Measurements from ENCODE around the gene CACNG1.

CACNG1 gene

DNA sequence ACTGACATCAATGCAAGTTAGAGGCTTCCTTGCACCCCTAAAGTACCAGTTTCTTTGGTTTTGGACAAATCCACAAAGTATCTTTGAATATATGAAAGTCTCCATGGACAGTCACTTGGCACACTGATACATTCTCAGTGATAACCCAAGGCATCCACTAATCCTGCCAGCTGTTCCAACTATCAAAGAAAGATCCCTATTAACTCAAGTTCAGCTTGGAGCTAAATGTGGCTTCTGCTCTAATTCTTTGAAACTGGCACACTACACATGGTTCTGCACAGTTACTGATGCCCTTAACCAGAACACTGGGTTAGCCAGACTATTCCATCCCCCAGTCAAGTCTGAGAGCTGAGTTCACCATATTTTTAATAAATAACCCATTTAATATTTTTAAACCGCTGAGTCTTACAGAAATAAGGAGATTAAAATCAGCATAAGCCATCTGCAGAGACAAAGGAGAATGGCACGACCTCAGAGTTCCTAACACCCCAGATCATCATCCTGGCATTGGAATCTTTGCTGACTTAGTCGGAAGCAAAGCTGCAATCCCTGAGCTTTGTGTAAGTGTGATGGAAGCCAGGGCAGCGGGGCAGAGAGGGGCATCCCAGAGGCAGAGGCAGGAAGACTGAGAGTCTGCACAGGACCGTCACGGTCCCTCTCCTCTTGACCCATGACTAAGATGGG, 6.3 kb downstream of the CACNG1 start:
- no peak for DNase-seq (ENCODE audit: extremely low read depth in 1 of 2, low read depth in 1 of 2)

DNA sequence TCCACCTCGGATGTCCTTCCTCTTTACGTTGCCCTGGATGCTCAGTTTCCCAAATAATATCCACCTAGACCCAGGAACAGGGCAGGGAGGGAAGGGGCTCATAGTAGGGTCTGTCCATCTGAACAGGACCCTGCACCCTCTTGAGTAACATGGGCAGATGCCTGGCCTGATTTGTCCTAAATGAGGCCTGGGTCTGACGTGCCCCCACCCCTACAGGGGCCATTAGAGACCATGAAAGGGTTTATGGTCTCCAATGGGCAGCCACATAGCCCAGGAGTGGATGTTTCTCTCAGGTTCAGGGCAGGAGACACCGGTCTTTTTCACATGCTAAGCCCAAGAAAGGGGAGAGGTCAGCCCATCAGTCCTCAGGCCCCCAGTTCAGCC, 6.8 kb downstream of the CACNG1 start:
- no peak for DNase-seq (ENCODE audit: extremely low read depth in 1 of 2, low read depth in 1 of 2)

DNA sequence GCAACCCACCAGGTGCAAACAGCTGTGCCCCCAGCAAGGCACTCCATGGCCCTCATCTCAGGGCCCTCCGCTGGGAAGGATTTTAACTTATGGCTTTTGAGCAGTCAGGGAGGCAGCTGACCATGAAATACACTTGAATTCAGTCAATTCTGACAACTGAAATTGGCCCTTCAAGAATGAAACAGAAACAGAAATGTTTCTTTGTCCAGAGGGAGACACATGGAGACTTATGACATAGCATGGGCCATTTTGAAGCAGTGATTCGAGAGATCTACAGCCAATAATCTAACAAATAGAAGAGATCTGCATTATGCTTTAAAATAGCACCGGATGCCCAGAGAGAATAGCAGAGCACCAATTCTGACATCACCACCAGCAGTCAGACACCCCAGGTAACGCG, 7.5 kb downstream of the CACNG1 start:
- no peak for DNase-seq (ENCODE audit: extremely low read depth in 1 of 2, low read depth in 1 of 2)

DNA sequence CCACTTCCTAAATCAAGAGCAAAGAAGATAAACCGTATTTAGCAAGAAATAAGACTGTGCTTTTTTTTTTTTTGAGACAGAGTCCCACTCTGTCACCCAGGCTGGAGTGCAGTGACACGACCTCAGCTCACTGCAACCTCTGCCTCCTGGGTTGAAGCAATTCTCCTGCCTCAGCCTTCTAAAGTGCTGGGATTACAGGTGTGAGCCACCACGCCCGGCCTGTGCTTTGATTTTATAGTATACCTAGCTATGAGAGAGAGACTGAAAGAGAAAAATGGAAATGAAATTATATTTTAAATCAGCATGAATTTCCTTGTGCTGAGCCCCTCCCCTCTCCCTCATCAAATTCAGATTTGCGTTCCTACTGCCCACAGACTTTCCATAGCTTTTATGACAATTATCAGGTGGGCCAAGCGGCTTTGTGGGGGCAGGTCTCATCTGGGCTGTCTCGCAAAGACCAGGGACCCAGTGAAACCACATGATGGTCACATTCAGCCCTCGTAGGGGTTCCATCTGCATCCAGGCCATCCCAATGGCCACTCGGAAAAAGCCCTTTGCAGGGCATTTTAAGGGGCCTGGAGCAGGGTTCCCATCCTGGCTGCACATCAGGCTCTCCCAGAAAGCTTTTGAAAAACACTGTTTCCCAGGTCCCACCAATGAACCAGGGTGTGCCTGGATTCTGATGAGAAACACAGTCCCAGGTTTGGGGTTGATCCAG, 8.5 kb downstream of the CACNG1 start:
- DNase-seq (ENCODE audit: extremely low read depth in 1 of 2, low read depth in 1 of 2), result no peak

DNA sequence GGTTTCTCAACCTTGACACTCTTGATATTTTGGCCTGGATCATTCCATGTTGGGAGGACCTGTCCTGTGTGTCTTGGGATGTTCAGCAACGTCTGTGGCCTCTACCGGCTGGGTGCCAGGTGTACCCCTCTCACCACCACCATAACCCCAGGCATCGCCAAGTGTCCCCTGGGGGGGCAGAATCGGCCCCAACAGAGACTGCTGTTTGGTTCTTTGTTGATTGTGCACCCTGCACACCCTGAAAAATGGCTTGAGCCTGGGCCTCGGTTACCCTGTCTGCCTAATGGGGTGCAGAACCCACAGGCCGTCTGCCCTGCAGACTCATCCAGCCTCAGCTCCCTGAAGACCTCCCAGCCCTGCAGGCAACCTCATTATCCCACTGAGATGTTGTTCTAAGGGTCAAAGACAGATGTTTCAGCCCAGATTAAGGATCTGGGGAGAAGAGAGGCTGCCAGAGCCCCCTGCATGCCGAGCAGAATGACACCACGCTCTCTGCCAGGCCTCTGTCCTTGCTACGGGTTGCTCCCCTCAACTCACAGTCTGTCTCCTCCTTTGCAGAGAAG, 9.2 kb downstream of the CACNG1 start:
- no peak for DNase-seq (ENCODE audit: extremely low read depth in 1 of 2, low read depth in 1 of 2)

DNA sequence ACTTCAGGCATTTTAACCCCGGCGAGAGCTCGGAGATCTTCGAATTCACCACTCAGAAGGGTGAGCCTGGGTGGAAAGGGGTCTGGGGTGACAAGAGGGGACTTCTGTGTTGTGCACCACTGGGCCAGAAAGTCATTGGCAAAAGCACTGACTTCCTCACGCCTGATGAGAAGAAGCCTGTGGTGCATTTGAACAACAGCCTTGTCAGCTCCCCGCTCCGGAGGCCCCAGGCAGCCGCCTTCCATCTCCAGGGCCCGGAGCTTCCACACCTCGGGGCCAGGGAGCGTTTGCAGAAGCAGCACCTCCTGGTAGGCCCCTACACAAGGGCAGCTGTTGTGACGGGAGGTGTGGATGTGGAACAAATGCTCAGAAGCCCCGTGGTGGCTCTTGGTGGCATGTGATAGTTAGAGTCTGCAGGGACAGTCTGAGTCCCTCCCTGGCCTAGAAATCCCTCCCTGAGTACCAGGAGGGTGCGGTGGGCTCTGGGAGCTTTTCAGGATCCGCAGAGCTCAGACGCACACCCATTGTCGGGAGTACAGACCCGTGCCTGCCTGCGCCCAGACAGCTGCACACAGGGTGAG, 9.7 kb downstream of the CACNG1 start:
- DNase-seq (ENCODE audit: extremely low read depth in 1 of 2, low read depth in 1 of 2), result no peak

DNA sequence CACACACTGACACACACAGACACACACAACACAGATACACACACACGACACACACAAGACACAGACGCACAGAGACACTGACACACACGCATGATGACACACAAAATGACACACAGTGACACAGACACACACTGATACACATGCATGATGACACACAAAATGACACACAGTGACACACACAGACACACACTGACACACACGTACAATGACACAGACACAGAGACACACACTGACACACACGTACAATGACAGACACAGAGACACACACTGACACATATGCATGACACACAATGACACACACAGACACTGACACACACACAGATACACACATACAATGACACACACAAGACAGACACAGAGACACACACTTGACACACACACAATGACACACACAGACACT, 10.3 kb downstream of the CACNG1 start:
- DNase-seq (ENCODE audit: extremely low read depth in 1 of 2, low read depth in 1 of 2), result no peak

DNA sequence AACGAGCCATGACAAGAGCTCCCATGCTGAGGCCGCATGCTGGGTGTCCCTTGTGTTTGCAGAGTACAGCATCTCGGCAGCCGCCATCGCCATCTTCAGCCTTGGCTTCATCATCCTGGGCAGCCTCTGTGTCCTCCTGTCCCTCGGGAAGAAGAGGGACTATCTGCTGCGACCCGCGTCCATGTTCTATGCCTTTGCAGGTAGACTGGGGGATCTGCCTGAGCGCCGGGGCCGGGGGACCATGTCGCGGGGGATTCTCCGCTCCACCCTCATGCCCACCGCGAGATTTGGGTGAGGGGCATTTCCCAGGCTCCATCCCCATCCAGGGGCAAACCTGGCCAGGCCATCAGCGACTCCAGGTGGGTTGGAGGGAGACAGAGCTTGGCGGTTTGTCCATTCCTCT, 10.7 kb downstream of the CACNG1 start:
- no peak for DNase-seq (ENCODE audit: extremely low read depth in 1 of 2, low read depth in 1 of 2)

DNA sequence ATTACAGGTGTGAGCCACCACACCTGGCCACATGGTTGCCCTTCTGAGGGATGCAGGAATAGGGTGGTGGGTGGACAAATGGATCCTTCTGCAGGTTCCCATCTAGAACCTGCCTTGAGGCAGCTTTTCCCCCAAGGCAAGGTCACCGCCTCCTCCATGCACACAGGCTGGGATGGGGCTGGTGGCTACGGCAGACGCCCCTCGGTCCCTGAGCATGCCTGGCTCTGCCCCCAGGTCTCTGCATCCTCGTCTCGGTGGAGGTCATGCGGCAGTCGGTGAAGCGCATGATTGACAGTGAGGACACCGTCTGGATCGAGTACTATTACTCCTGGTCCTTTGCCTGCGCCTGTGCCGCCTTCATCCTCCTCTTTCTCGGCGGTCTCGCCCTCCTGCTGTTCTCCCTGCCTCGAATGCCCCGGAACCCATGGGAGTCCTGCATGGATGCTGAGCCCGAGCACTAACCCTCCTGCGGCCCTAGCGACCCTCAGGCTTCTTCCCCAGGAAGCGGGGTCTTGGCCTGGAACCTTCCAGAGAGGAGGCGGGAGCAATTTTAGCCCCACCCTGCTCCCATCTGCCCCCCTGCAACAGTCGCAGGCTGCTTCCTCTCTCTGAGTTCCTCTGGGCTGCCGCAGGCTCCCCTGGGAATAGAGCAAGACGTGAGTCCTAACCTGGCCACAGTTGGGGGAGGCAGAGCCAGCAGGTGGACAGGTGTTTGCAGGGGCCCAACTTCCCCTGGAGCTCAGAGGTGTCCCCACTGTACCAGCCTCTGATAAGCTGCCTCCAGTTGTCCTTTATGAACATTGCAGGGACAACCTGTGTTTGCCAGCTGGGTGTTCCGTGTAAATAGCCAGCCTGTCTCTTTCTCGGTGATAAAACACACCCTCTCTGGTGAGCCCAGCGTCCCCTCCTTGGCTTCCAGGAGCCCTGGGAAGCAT, 11.7 kb downstream of the CACNG1 start:
- DNase-seq (ENCODE audit: extremely low read depth in 1 of 2, low read depth in 1 of 2), result no peak

DNA sequence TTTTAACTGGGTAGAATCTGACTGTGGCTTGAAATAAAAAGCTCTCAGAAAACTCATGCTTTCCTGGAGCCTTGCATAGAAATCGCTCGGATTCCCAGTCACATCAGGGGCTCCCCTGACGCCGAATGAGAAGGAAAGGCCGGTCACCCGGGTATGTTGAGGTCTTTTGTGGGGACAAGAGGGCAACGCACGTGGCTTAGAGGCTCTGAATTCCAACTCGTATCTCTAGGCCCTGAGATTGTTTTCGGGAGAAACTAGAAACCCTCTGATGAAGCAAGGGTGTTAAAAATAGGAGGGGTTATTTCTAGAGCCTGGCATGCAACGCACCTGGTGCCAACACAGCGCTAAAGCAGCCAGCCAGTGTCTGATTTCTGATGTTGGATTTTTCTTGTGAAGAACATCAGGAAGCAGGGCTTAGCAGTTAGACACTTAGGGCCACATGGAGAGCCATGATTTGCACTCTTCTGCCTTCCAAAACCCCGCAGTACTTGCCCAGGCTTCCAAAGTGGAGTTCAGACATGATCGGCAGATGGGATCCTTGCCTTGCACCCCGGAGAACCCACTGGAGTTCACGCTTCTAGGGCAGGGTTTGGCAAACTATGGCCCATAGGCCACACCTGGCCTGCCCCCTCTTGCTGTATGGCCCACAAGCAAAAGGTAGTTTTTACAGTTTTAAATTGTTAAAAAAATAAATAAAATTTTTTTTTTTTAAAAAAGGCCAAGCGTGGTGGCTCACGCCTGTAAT, 12.6 kb downstream of the CACNG1 start:
- DNase-seq (ENCODE audit: extremely low read depth in 1 of 2, low read depth in 1 of 2), result no peak

DNA sequence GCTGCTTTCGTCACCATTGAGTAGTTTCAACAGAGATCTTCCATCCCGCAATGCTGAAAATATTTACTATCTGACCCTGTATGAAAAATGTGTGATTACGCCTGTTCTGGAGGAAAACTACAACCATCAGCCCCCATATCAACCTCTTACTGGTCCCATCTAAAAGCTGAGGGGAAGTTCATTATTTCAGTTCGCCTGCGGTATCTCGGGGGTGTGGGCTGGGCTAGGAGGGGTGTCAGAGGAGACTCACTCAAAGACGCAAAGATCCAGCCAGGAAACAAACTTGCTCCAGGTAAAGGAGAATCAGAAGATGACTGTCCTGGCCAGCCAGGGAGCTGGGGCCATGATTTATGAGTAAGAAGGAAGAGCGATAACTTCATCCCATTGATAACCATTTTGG, 13.7 kb downstream of the CACNG1 start:
- no peak for DNase-seq (ENCODE audit: extremely low read depth in 1 of 2, low read depth in 1 of 2)

DNA sequence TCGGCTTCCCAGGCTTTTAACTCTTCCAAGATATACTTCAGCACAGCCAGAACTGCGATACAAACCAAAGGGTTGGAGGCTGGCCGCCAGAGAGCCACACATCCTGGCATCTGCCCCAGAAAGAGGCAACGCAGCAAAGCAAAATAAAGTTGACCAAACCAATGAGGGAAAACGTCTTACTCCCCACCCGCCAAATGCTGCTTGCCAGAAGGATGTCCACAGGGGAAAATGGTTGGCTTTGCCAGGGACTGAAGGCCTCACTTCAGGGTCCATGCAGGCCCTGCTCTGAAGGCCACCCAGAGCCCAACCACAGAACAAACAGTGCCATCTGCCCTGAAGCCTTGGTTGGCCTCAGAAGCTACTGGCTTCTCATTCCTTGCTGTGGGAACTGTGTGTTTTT, 15.0 kb downstream of the CACNG1 start:
- DNase-seq (ENCODE audit: extremely low read depth in 1 of 2, low read depth in 1 of 2), result no peak

DNA sequence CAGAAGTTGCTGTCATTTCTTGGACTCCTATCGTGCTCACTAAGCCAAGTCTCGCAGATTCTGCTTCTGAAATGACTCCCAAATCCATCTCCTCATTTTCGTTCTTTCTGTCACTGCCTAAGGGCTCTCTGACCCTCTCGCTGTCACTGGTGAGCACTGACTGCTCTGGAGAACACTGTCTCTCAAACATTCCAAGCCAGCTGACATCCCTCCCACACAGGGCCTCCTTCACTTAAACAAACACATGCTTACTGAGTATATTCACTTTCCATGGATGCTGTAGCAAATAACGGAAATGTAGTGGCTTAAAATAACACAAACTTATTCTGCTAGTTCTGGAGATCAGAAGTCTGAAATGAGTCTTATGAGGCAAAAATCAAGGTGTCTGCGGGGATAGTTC, 18.8 kb downstream of the CACNG1 start:
- DNase-seq (ENCODE audit: extremely low read depth in 1 of 2, low read depth in 1 of 2), result no peak

DNA sequence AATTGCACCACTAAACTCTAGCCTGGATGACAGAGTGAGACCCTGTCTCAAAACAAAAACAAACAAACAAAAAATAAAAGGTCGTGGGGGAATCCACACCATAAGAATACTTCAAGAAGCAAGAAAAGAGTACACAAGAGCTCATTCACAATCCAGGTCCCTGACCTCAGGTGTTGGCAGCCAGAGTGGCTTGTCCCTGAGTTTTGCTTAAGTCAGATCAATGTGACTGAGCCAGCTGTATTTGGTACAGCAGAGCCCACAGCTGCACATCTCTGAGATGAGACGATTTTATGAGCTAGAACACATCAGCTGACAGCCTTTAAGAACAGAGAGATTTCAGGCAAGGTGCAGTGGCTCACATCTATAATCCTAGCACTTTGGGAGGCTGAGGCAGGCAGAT, 22.4 kb downstream of the CACNG1 start:
- no peak for DNase-seq (ENCODE audit: extremely low read depth in 1 of 2, low read depth in 1 of 2)

DNA sequence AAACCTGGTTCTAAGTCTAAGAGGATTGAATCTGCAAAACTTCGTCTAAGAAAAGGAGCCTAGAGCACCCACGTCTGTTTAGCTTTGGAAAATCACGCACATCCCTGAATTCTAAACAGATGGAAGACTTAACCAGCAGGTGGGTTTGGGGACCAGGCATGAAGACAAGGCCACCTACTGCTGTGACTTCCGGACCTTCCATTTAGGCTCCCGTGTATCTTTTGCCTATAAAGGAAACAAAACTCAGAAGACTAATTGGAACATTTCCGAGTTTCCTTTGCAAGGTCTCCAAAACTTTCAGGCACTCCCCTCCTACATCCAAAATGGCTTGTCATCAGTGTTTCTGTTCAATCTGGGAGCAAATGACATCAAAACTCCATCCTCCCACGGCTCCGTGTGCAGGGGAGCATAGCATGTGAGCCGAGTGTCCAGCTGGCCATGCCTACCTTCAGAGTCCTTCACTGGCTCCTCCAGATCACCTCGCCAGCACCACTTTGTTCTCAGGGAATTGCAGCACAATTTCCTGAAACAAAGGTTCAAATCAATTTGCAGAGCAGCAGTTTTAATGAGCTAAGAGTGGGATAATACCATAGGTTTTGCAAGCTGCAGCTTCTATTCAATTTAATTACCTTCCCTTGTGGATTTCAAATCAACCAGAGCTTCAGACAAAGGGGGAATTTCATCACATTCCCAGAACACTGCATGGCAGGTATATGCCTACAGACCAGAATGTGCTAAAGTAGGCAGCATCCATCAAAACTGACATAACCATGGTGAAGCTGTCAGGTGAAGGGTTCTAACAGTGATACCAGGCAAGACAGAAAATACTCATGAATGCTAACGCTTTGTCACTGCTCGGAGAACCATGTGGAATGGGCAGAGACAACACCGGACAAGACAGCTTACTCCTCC, 23.5 kb downstream of the CACNG1 start:
- no peak for DNase-seq (ENCODE audit: extremely low read depth in 1 of 2, low read depth in 1 of 2)

DNA sequence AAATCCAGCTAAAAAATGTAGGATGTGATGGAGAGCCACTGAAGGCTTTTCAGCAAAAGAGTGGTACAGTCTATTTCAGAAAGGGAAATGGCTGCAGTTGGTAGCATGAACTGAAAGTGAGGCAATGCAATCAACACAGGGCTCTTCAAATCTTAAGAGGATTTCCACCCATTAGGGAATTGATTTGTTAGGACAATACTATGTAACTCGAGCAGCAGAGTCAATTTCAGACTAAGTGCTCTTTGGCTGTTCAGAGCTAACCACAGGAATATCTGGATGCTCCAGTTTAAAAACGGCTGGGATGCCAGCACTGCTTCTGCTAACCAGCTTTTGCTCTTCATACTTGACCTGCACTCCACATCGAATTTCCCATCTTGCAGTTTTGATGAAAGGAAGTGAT, 24.6 kb downstream of the CACNG1 start:
- DNase-seq (ENCODE audit: extremely low read depth in 1 of 2, low read depth in 1 of 2), result no peak

DNA sequence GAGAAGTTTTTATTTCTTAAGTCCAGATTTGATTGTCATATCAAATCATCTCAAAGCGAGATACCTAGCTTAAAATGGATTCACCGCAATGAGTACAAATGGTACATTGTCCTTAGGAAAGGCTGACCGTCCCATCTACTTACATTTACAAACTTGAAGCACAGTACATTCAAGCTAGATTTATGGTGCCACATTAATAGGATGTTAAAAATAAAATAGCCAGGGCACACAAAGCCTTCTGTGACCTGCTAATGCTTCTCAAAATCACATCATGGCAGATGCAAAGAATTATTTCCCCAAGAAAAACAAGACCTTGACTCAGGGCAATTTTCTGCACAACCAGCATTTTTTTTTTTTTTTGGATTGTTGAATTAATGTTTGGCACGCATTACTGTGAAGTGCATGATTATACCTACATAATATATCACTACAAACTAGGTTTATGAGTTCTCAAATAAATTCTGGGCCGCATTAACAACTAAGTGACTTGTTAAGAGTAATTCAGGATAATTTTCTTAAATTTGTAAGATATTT, 25.3 kb downstream of the CACNG1 start:
- DNase-seq (ENCODE audit: extremely low read depth in 1 of 2, low read depth in 1 of 2), result no peak

DNA sequence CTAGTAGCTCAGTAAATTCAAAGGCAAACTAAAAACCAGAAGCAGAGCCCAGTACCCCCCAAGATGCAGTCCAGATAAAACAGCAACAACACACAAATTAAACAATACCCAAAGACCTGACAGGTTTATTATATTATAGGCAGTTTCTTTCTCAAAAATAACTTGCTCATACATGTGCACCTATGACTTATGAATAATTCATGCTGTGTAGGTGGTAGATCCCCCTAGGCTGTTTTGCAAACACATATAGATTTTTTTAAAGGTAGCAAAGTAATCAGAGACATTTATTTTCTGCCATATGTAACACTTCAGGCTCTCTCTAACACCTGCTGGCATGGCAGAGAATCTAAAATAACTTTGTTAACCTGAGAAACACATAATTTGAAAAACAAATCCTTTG, 27.2 kb downstream of the CACNG1 start:
- no peak for DNase-seq (ENCODE audit: extremely low read depth in 1 of 2, low read depth in 1 of 2)

DNA sequence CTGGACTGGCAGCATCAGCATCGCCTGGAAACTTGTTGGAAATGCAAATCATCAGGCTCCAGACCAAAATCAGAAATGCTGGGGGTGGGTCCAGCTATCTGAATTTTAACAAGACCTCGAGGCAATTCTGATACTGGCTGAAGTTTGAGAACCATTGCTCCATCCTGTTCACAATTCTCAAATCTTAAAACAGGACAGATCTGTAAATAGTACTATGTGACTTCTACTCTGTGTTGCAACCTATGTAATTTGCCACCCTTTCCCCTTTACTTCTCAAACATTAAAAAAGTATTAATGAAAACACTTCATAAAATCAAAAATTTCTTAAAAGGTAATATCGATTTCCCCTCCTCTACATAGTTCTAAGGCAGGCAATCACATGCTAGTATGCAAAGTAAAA, 28.5 kb downstream of the CACNG1 start:
- no peak for DNase-seq (ENCODE audit: extremely low read depth in 1 of 2, low read depth in 1 of 2)

All from stimulated activated CD8-positive, alpha-beta memory T cell treated with anti-CD3 and anti-CD28 coated beads, Interleukin-7, amount 100 ng/mL, for 48 hours (primary cell).